Tibial nerve (tissue), 3 donors: ENCODE data around the gene DDAH1.

Source experiments
- CTCF ChIP-seq, 5 experiments: fragments of 200-600 bp in 3 of 5; fragments of 450-650 bp in 2 of 5; sonication (generic) in 3 of 5; IDR thresholded peaks; one replicate each; pipeline ENCODE4 v1.5.1; 2016 to 2019; ENCODE audit warnings: antibody characterized with exemption in 5 of 5, mild to moderate bottlenecking in 3 of 5, moderate library complexity in 2 of 5
- POLR2A ChIP-seq, 2 donors: fragments of 450-650 bp; IDR thresholded peaks; one replicate each; pipeline ENCODE4 v1.6.1; 2017; ENCODE audit warnings: antibody characterized with exemption in 2 of 2, mild to moderate bottlenecking in 2 of 2, moderate library complexity in 2 of 2

GRCh38 chr1:85409516-85409915 lies 55.4 kb downstream of the DDAH1 start:
- TF ChIP-seq CTCF (IDR thresholded peaks at IDR 0.05) (no peak), POLR2A (IDR thresholded peaks at IDR 0.05) (no peak)
